SU-DHL-6 (cell line): ENCODE data around the gene ACY1.
A peak's percentile ranks its signal among the peaks of the same experiment; 100 is the strongest.

Experiments used
- H2AFZ ChIP-seq: fragments of 200-600 bp; sonication (generic); 2 replicates; pipeline ENCODE4 v1.6.1; 2014; ENCODE audit warnings: low read depth, mild to moderate bottlenecking, moderate library complexity, mixed read lengths, antibody characterized with exemption, low read length; ENCODE audit not compliant: severe bottlenecking
- H3F3A ChIP-seq: fragments of 200-600 bp; shearing (Covaris generic); 2 replicates; pipeline ENCODE4 v1.6.0; 2016; ENCODE audit warnings: antibody characterized with exemption, mild to moderate bottlenecking; ENCODE audit not compliant: insufficient read depth
- H3K27ac ChIP-seq: fragments of 200-600 bp; sonication (generic); 2 replicates; pipeline ENCODE4 v1.5.1; 2016; ENCODE audit warnings: low read depth, mild to moderate bottlenecking, low read length, moderate library complexity, mixed read lengths
- H3K27me3 ChIP-seq: fragments of 200-600 bp; sonication (generic), shearing (Covaris generic); 2 replicates; pipeline ENCODE4 v1.6.0; 2014; ENCODE audit warnings: mild to moderate bottlenecking, low read length
- H3K36me3 ChIP-seq: fragments of 200-600 bp; sonication (generic); 2 replicates; pipeline ENCODE4 v1.6.1; 2014; ENCODE audit warnings: mild to moderate bottlenecking, low read length, mixed read lengths
- H3K4me2 ChIP-seq: fragments of 300-600, 200-600 bp; shearing (Covaris generic), sonication (generic); 2 replicates; pipeline ENCODE4 v1.6.0; 2014; ENCODE audit warnings: low read length, low read depth, mild to moderate bottlenecking; ENCODE audit not compliant: poor library complexity, severe bottlenecking
- H3K4me3 ChIP-seq: fragments of 200-600 bp; sonication (generic); 2 replicates; pipeline ENCODE4 v1.5.1; 2014; ENCODE audit warnings: antibody characterized with exemption, low read length, mild to moderate bottlenecking, mixed read lengths; ENCODE audit not compliant: insufficient read depth, poor library complexity, severe bottlenecking
- H3K79me2 ChIP-seq: fragments of 200-600 bp; sonication (generic); 2 replicates; pipeline ENCODE4 v1.6.1; 2014; ENCODE audit warnings: mild to moderate bottlenecking, low read length, moderate library complexity; ENCODE audit not compliant: insufficient read depth
- H3K9ac ChIP-seq: fragments of 200-600 bp; sonication (generic); 2 replicates; pipeline ENCODE4 v1.7.0; 2014; ENCODE audit warnings: mild to moderate bottlenecking, low read length
- H3K9me2 ChIP-seq: fragments of 200-600 bp; sonication (generic); replicated peaks from 2 replicates; pipeline ENCODE4 v1.6.1; 2014; ENCODE audit warnings: low read length; ENCODE audit not compliant: insufficient read depth
- H3K9me3 ChIP-seq: fragments of 200-600 bp; sonication (generic); 2 replicates; pipeline ENCODE4 v1.6.1; 2014; ENCODE audit warnings: low read length, mixed read lengths; ENCODE audit not compliant: insufficient read depth
- H4K20me1 ChIP-seq: fragments of 200-600 bp; sonication (generic); 2 replicates; pipeline ENCODE4 v1.6.1; 2014; ENCODE audit warnings: low read depth, mild to moderate bottlenecking, antibody characterized with exemption, low read length, moderate library complexity, mixed read lengths
- CTCF ChIP-seq: fragments of 200-600 bp; sonication (generic); IDR thresholded peaks from one replicate; pipeline ENCODE4 v1.5.1; 2017; ENCODE audit warnings: antibody characterized with exemption, mild to moderate bottlenecking, low read length, moderate library complexity; ENCODE audit not compliant: insufficient read depth, poor library complexity, severe bottlenecking
- EZH2phosphoT487 ChIP-seq: fragments of 200-600 bp; sonication (generic), shearing (Covaris generic); conservative IDR thresholded peaks from 2 replicates; pipeline ENCODE4 v1.6.1; 2018; ENCODE audit warnings: mild to moderate bottlenecking, antibody characterized with exemption, low read length, moderate library complexity, mixed read lengths

The ACY1 gene

DNA sequence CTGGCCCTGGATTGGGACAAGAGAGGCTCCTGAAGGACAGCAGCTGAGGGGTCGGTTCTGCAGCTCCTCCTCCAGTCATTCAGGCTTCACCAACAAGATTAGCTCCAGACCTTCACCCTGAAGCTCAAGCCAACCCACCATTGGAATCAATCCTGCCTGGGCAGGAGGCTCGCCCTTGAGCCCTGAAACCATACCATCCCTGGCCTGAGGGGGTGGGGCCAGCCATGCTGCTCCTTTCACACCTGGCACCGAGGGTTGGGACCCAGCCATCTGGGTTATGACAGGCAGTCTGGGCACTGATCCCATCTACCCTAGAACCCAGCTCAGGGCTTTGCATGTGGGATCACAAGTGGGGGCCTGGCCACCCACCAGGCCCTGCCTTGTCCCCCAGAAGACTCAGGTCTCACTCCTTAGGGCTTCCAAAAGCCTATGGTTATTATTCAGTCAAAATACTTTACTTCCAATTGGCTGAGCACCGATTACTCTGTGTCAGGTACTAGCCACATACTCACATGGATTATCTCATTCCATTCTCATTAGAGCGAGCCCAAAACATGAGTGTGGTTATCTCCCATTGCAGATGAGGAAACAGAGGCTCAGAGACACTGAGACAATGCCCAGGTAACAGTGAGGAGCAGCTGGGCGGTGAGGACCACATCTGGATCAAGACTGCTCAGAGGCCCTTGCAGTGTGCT, 12.6 kb upstream of the ACY1 start:
- H3K4me3 ChIP-seq, result no peak overlapping the region
- H3F3A ChIP-seq, result peaks cover 19% of the 10 kb centered on the region
- no peak overlapping the region for H3K27ac ChIP-seq
- no peaks in the 10 kb centered on the region for H3K27me3 ChIP-seq
- H2AFZ ChIP-seq, result no peak overlapping the region
- H3K4me2 ChIP-seq, result no peak overlapping the region
- TF ChIP-seq EZH2phosphoT487 (no peak), CTCF (no peak)
- peaks cover 5% of the 10 kb centered on the region; the same call in 1 of the 2 replicates for H3K79me2 ChIP-seq
- H4K20me1 ChIP-seq, result no peaks in the 10 kb centered on the region
- H3K9me2 ChIP-seq, result no peaks in the 10 kb centered on the region
- H3K36me3 ChIP-seq, result no peaks in the 10 kb centered on the region
- H3K9ac ChIP-seq, result no peak overlapping the region
- no peaks in the 10 kb centered on the region for H3K9me3 ChIP-seq

DNA sequence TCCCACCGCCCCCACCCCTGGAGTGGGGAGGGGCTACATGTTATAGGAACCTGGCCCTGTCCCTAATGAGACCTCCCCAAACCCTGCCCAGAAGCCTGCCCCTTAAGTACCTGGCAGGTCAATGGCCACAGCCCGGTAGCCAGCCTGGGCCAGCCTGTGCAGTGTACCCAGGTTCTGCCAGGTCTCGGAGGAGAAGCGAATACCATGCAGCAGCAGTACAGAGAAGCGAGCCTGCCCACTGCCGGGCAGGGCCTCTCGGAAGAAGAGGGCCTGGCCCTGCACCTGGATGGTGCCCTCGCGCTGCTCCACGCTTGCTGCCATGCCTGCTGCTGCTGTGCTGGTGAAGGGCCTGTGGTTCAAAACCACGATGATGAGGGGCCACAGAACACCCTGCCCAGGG, 12.0 kb upstream of the ACY1 start:
- Histone ChIP-seq H3K9me2 (no peaks in the 10 kb centered on the region), H3K36me3 (no peaks in the 10 kb centered on the region), H4K20me1 (no peaks in the 10 kb centered on the region), H3K79me2 (peaks cover 5% of the 10 kb centered on the region; the same call in 1 of the 2 replicates), H2AFZ (no peak overlapping the region), H3K9ac (no peak overlapping the region), H3K9me3 (no peaks in the 10 kb centered on the region), H3K4me2 (no peak overlapping the region), H3F3A (peaks cover 24% of the 10 kb centered on the region), H3K4me3 (no peak overlapping the region), H3K27me3 (no peaks in the 10 kb centered on the region), H3K27ac (no peak overlapping the region)
- no peak for TF ChIP-seq EZH2phosphoT487
- TF ChIP-seq CTCF, result no peak

DNA sequence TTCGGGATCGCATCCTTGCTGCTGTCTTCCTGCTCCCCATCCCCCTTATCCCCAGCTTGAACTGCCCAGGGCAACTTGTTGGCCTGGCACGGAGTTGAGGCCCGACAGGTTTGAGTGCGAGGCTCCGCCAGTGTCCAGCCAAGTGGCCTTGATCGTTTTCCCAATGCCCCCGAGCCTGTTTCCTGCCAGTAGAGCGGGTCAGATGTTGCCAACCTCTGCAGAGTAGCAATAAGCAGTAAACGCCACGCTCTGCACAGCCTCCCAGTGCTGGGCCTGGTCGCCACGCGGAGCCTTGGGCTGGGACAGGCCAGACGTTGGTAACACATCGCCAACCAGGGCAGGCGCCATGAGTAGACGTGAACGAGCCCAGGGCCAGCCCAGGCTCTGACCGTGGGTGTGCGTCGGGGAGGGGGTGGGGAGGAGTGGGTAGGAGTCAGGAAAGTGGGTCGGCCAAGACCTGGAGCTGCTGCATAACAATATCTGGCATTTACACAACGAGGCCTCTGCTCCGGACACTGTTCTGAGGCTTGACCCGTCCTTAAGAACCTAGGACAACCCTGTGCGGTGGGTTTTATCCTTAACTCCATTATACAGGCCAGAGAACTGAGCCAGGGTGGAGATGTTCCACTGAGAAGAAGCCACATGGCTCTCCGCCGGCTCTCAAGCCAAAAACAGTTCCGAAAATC, 8.9 kb upstream of the ACY1 start:
- H3K9me2 ChIP-seq, result no peaks in the 10 kb centered on the region
- TF ChIP-seq EZH2phosphoT487 (no peak), CTCF (no peak)
- H3K9me3 ChIP-seq, result no peaks in the 10 kb centered on the region
- peaks cover 5% of the 10 kb centered on the region; the same call in 1 of the 2 replicates for H3K79me2 ChIP-seq
- peak overlapping the region; percentile 71 for H3K4me3 ChIP-seq
- H4K20me1 ChIP-seq, result no peaks in the 10 kb centered on the region
- H3K9ac ChIP-seq, result peak overlapping the region; percentile 79
- H3K4me2 ChIP-seq, result peak overlapping the region; percentile 72
- no peaks in the 10 kb centered on the region for H3K27me3 ChIP-seq
- H3K27ac ChIP-seq, result peak overlapping the region; percentile 70
- peak overlapping the region; percentile 48 for H2AFZ ChIP-seq
- H3F3A ChIP-seq, result peaks cover 25% of the 10 kb centered on the region
- no peaks in the 10 kb centered on the region for H3K36me3 ChIP-seq
